Thoracic aorta (tissue), 2 donors: ENCODE results near the gene CAB39L. TPM values are rescaled to one million over a fixed set of nuclear protein-coding genes. Genes with fewer than 3 reads are reported as not detected.

Experiments used
- ATAC-seq: fragments of 150-250 bp; one replicate; pipeline ENCODE4 v1.8.0; 2017; ENCODE audit warnings: low read depth; ENCODE audit not compliant: insufficient number of reproducible peaks, low FRiP score
- DNase-seq: peaks from one replicate; pipeline ENCODE4 v3.0.0-alpha.2; 2020; ENCODE audit warnings: low spot score
- H3K27ac ChIP-seq, 2 donors: fragments of 200-600 bp; sonication (generic); 1 replicate in 1 of 2; 2 replicates in 1 of 2; pipeline ENCODE4 v1.5.1; 2016; ENCODE audit warnings: mild to moderate bottlenecking in 2 of 2, moderate library complexity in 2 of 2
- H3K27me3 ChIP-seq: fragments of 200-600 bp; sonication (generic); replicated peaks from 2 replicates; pipeline ENCODE4 v1.6.0; 2016; ENCODE audit warnings: mild to moderate bottlenecking; ENCODE audit not compliant: insufficient read depth
- H3K36me3 ChIP-seq: fragments of 200-600 bp; sonication (generic); one replicate; pipeline ENCODE4 v1.5.1; 2016
- H3K4me1 ChIP-seq, 2 donors: fragments of 200-600 bp; sonication (generic); 1 replicate in 1 of 2; 2 replicates in 1 of 2; pipeline versions ENCODE4 v1.5.1 to v1.6.0; 2016; ENCODE audit warnings: low read depth in 2 of 2, mild to moderate bottlenecking in 1 of 2; ENCODE audit not compliant: control insufficient read depth in 1 of 2
- H3K4me3 ChIP-seq: fragments of 200-600 bp; sonication (generic); 2 replicates; pipeline ENCODE4 v1.5.1; 2016; ENCODE audit warnings: mild to moderate bottlenecking
- H3K9me3 ChIP-seq: fragments of 200-600 bp; sonication (generic); 2 replicates; pipeline ENCODE4 v1.5.1; 2016
- total RNA-seq, 2 donors: library from RNA; depleted of rRNA; stranded (reverse); fragments of >200 nt; gene quantifications; one replicate each; pipeline versions ENCODE4 v1.1.0 to v1.2.3, GENCODE V29; 2016
- TF ChIP-seq, protein P1 (sequence below): fragments of 200-600 bp; sonication (generic); IDR thresholded peaks from one replicate; pipeline ENCODE4 v1.5.1; 2019; ENCODE audit warnings: antibody characterized with exemption

The CAB39L gene
- total RNA-seq, 2 donors from 2014 or later = 38.7 to 46.7 TPM

DNA sequence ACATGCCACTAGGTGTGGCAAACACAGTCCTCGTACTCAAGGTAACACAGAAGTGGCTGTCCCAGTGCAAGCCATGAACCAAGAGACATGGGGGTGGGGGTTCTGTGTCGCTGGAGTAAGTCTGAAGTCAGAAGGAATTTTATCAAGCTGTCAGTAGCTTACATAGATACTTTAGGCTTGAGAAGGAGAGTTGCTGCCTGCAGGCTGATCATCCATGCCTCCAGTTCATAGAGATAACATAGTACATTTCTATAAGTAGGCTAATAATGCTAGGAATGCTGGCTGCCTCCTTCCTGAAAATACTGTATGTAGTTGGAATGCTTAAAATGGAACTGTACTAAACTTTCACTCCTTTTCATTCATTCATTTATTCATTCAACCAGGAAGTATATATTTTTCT lies 70.1 kb downstream of the CAB39L start:
- Histone ChIP-seq H3K36me3 (no peaks in the 10 kb centered on the region), H3K4me1 (peaks cover 24 to 31% of the 10 kb centered on the region in 2 donors), H3K27me3 (no peaks in the 10 kb centered on the region), H3K27ac (no peak overlapping the region), H3K4me3 (no peak overlapping the region), H3K9me3 (no peaks in the 10 kb centered on the region)
- TF ChIP-seq, protein P1, sequence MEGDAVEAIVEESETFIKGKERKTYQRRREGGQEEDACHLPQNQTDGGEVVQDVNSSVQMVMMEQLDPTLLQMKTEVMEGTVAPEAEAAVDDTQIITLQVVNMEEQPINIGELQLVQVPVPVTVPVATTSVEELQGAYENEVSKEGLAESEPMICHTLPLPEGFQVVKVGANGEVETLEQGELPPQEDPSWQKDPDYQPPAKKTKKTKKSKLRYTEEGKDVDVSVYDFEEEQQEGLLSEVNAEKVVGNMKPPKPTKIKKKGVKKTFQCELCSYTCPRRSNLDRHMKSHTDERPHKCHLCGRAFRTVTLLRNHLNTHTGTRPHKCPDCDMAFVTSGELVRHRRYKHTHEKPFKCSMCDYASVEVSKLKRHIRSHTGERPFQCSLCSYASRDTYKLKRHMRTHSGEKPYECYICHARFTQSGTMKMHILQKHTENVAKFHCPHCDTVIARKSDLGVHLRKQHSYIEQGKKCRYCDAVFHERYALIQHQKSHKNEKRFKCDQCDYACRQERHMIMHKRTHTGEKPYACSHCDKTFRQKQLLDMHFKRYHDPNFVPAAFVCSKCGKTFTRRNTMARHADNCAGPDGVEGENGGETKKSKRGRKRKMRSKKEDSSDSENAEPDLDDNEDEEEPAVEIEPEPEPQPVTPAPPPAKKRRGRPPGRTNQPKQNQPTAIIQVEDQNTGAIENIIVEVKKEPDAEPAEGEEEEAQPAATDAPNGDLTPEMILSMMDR = no peak
- peak; percentile 28 for ATAC-seq
- DNase-seq = no peak

DNA sequence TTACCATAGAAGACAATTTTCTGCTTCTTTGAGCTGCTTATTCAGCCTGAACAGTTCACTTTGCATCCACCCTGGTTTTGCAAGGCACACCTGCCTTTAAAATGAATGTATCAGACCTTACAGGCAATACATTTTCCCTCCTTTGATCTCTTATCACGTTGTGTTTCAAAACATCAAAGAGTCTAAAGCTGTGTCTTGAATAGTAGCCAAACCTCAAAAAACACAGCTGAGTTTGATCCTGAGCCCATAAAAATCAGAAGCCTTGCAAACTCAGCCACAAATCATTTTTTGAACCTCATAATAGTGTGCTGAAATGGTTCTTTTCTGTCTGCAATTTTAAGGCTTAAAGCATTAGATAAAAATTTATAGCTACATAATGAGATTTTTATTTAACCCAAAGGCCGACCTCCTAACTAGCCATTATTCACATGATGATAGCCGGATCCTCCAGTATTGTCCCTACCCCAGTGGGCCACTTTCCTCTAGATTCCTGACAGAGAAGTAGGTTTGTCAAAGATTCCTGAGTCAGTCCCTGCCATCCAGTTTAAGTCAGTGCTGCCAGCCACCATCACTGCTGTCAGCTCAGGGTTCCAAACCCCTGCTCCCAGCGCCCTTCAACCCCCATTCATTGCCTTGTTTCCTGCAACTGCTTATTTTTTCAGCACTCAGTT lies 71.8 kb downstream of the CAB39L start:
- TF ChIP-seq, protein P1 = no peak
- Histone ChIP-seq H3K36me3 (no peaks in the 10 kb centered on the region), H3K27ac (peak overlapping the region in 1 of 2 donors; percentile 3), H3K4me3 (no peak overlapping the region), H3K4me1 (peaks cover 31 to 47% of the 10 kb centered on the region in 2 donors), H3K27me3 (no peaks in the 10 kb centered on the region), H3K9me3 (no peaks in the 10 kb centered on the region)
- ATAC-seq (no peak), DNase-seq (no peak)

DNA sequence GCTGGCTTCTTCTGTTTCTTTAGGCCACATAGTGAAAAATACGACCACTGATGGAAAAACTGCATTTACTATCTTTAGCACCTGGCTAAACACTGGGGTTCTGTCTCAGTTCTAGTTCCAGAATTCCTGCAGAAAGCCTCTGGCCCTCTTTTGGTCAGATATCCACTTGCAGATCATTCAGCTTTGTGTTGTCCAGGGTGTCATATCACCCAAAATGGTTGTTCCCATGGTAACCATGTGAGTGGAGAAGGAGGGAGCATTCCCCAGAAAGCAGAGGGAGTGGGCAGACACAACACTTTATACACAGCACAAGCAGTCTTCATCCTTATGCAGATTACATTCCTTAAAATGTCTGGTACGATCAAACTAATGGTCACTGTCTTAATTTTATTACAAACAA lies 73.5 kb downstream of the CAB39L start:
- Histone ChIP-seq H3K4me3 (no peak overlapping the region), H3K4me1 (peaks cover 35 to 53% of the 10 kb centered on the region in 2 donors)
- ATAC-seq = no peak

DNA sequence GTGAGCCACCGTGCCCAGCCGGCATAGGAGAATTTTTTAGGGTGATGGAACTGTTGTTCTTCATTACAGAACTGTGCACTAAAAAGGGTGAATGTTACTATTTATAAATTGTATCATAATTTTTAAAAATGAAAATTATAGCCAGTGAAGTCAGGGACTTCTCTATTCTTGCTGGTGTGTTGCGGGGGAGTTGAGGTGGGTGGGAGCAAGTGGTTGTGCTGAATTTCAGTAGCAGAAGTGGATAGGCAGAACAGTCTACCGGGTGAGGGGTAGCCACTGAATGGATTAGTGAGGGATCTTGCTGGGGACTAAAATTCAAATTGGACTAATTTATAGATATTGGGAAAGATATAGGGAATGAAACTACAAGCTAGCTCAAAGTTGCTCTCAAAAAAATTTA lies 74.0 kb downstream of the CAB39L start:
- no peak for DNase-seq
- Histone ChIP-seq H3K27ac (no peak overlapping the region), H3K9me3 (no peaks in the 10 kb centered on the region), H3K27me3 (no peaks in the 10 kb centered on the region), H3K4me3 (no peak overlapping the region), H3K4me1 (peaks cover 35 to 53% of the 10 kb centered on the region in 2 donors), H3K36me3 (no peaks in the 10 kb centered on the region)
- TF ChIP-seq, protein P1 = no peak
- ATAC-seq = no peak

More for the DNA sequence above, 73.5 kb downstream of the CAB39L start:
- Histone ChIP-seq H3K27me3 (no peaks in the 10 kb centered on the region), H3K36me3 (no peaks in the 10 kb centered on the region), H3K9me3 (no peaks in the 10 kb centered on the region), H3K27ac (no peak overlapping the region)
- TF ChIP-seq, protein P1 = no peak
- no peak for DNase-seq

DNA sequence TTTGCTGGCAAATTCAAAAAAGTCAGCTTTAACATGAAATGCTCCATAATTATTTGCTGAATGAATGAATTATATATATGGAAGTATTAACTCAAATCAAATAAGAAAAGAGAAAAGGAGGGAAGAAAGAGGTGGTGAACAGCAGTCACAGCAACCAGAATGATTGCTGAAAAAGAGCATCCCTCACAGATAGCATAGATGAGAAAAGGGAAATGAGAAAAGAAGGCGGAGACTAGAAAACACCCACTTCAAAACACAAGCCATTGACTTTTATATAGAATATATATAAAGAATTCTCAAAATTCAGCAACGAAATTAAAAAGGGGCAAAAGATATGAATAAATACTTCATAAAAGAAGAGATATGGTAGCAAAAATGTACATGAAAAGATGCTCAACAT lies 75.2 kb downstream of the CAB39L start:
- TF ChIP-seq, protein P1 = no peak
- ATAC-seq (no peak), DNase-seq (no peak)
- Histone ChIP-seq H3K36me3 (no peaks in the 10 kb centered on the region), H3K9me3 (no peaks in the 10 kb centered on the region), H3K4me3 (no peak overlapping the region), H3K27me3 (no peaks in the 10 kb centered on the region), H3K27ac (no peak overlapping the region), H3K4me1 (peaks cover 23 to 42% of the 10 kb centered on the region in 2 donors)
